ENCODE results near the gene EXOC2.

Gene EXOC2

GRCh38 chr6:438634-439170 lies 254.2 kb downstream of the EXOC2 start:
- no peak for TF ChIP-seq TAF1 (IDR thresholded peaks at IDR 0.05; ENCODE audit: borderline replicate concordance, insufficient read depth, low read length)
- TF ChIP-seq FOXP2 (optimal IDR thresholded peaks at IDR 0.05; ENCODE audit: borderline replicate concordance, extremely low read depth, extremely low read length, insufficient read depth) = no peak
- TF ChIP-seq POLR2AphosphoS5 (IDR thresholded peaks at IDR 0.05; ENCODE audit: low read depth, low read length) = no peak
- no peak for TF ChIP-seq REST (IDR thresholded peaks at IDR 0.05; ENCODE audit: insufficient read depth in 1 of 2, low read depth in 2 of 2, low read length in 2 of 2)
- TF ChIP-seq SIN3A (IDR thresholded peaks at IDR 0.05; ENCODE audit: borderline replicate concordance, insufficient read depth, low read length) = no peak

- no peak for TF ChIP-seq FOXP2 (optimal IDR thresholded peaks at IDR 0.05; ENCODE audit: borderline replicate concordance, extremely low read depth, extremely low read length, insufficient read depth)
These were observed 255.9 kb downstream of the EXOC2 start for GRCh38 chr6:437037-437392.

GRCh38 chr6:436308-437036 lies 256.5 kb downstream of the EXOC2 start:
- TF ChIP-seq FOXP2 (optimal IDR thresholded peaks at IDR 0.05; ENCODE audit: borderline replicate concordance, extremely low read depth, extremely low read length, insufficient read depth) = no peak
- no peak for TF ChIP-seq TAF1 (IDR thresholded peaks at IDR 0.05; ENCODE audit: borderline replicate concordance, insufficient read depth, low read length)
- no peak for TF ChIP-seq REST (IDR thresholded peaks at IDR 0.05; ENCODE audit: insufficient read depth in 1 of 2, low read depth in 2 of 2, low read length in 2 of 2)
- TF ChIP-seq SIN3A (IDR thresholded peaks at IDR 0.05; ENCODE audit: borderline replicate concordance, insufficient read depth, low read length) = no peak
- no peak for TF ChIP-seq POLR2AphosphoS5 (IDR thresholded peaks at IDR 0.05; ENCODE audit: low read depth, low read length)

GRCh38 chr6:435441-436307 lies 257.3 kb downstream of the EXOC2 start:
- TF ChIP-seq REST (IDR thresholded peaks at IDR 0.05; ENCODE audit: insufficient read depth in 1 of 2, low read depth in 2 of 2, low read length in 2 of 2) (no peak), POLR2AphosphoS5 (IDR thresholded peaks at IDR 0.05; ENCODE audit: low read depth, low read length) (no peak), SIN3A (IDR thresholded peaks at IDR 0.05; ENCODE audit: borderline replicate concordance, insufficient read depth, low read length) (no peak), TAF1 (IDR thresholded peaks at IDR 0.05; ENCODE audit: borderline replicate concordance, insufficient read depth, low read length) (no peak), FOXP2 (optimal IDR thresholded peaks at IDR 0.05; ENCODE audit: borderline replicate concordance, extremely low read depth, extremely low read length, insufficient read depth) (no peak)
